HG03439 (cell line): ENCODE results near the gene ATP6AP2.
"Not testable (repeated sequence)": the region's sequence is repeated elsewhere in the genome, so short reads cannot be mapped to it uniquely, and the experiment has no call there.

Experiments used
- ATAC-seq: cut with Tn5 transposase; IDR thresholded peaks from one replicate; pipeline ENCODE4 v1.9.1; 2021; ENCODE audit warnings: mild to moderate bottlenecking, moderate library complexity; ENCODE audit not compliant: unreplicated experiment

The ATP6AP2 gene

GRCh38 chrX:40573763-40574162 is 7.0 kb upstream of the ATP6AP2 start:
- no peak for ATAC-seq

- not testable (repeated sequence) for ATAC-seq
These were observed 5.4 kb upstream of the ATP6AP2 start for GRCh38 chrX:40575411-40575810.

GRCh38 chrX:40576291-40576690 is 4.5 kb upstream of the ATP6AP2 start:
- ATAC-seq, result no peak

- no peak for ATAC-seq
These were observed 2.6 kb upstream of the ATP6AP2 start for GRCh38 chrX:40578039-40578695.

- ATAC-seq, result no peak
These were observed 1.6 kb upstream of the ATP6AP2 start for GRCh38 chrX:40579141-40579540.

GRCh38 chrX:40579900-40580536 is 752 bp upstream of the ATP6AP2 start:
- peak; percentile 52 for ATAC-seq

- ATAC-seq, result no peak
These were observed 658 bp downstream of the ATP6AP2 start for GRCh38 chrX:40581336-40581920.

GRCh38 chrX:40582178-40582577 is 1.4 kb downstream of the ATP6AP2 start:
- ATAC-seq, result not testable (repeated sequence)

- no peak for ATAC-seq
These were observed 2.0 kb downstream of the ATP6AP2 start for GRCh38 chrX:40582811-40583210.

GRCh38 chrX:40587623-40588022 is 6.9 kb downstream of the ATP6AP2 start:
- not testable (repeated sequence) for ATAC-seq

- ATAC-seq, result not testable (repeated sequence)
These were observed 9.0 kb downstream of the ATP6AP2 start for GRCh38 chrX:40589616-40590321.

GRCh38 chrX:40603446-40603845 is 22.7 kb downstream of the ATP6AP2 start:
- ATAC-seq, result no peak

GRCh38 chrX:40607381-40607780 is 26.6 kb downstream of the ATP6AP2 start:
- ATAC-seq, result no peak

- no peak for ATAC-seq
These were observed 31.7 kb downstream of the ATP6AP2 start for GRCh38 chrX:40612511-40612910.

GRCh38 chrX:40615976-40616375 is 35.2 kb downstream of the ATP6AP2 start:
- ATAC-seq, result no peak

GRCh38 chrX:40617566-40617965 is 36.8 kb downstream of the ATP6AP2 start:
- no peak for ATAC-seq

- no peak for ATAC-seq
These were observed 41.8 kb downstream of the ATP6AP2 start for GRCh38 chrX:40622479-40623138.

- ATAC-seq, result no peak
These were observed 42.4 kb downstream of the ATP6AP2 start, which contains the start of gene MPC1L for GRCh38 chrX:40623139-40623536. Gene MPC1L, plus strand, starts transcription at chrX:40623428. Its CDS starts 138 bp downstream, at chrX:40623566.

GRCh38 chrX:40623665-40624064 is 42.9 kb downstream of the ATP6AP2 start:
- ATAC-seq, result no peak

GRCh38 chrX:40625294-40625693 is 44.5 kb downstream of the ATP6AP2 start:
- ATAC-seq, result no peak

GRCh38 chrX:40628506-40628905 is 47.7 kb downstream of the ATP6AP2 start:
- ATAC-seq, result no peak
